Measurements from ENCODE around the gene ANKRD62.

ANKRD62 gene

GRCh38 chr18:12165038-12165768 is 71.6 kb downstream of the ANKRD62 start:
- H4K20me1 ChIP-seq (ENCODE audit: control insufficient read depth, insufficient read depth, low read depth, low read length), result no peaks in the 10 kb centered on the region
- H3K4me1 ChIP-seq (ENCODE audit: control insufficient read depth, low read length), result no peaks in the 10 kb centered on the region
- H3K27ac ChIP-seq (ENCODE audit: low read depth, low read length), result no peak overlapping the region
- no peak overlapping the region for H3K4me3 ChIP-seq (ENCODE audit: low read length)
- no peaks in the 10 kb centered on the region for H3K79me2 ChIP-seq (ENCODE audit: control insufficient read depth, low read length)
- H3K9me3 ChIP-seq (ENCODE audit: control insufficient read depth, insufficient read depth, low read length), result no peaks in the 10 kb centered on the region
- H3K36me3 ChIP-seq (ENCODE audit: control insufficient read depth, low read length), result no peaks in the 10 kb centered on the region
- TF ChIP-seq, protein P1, sequence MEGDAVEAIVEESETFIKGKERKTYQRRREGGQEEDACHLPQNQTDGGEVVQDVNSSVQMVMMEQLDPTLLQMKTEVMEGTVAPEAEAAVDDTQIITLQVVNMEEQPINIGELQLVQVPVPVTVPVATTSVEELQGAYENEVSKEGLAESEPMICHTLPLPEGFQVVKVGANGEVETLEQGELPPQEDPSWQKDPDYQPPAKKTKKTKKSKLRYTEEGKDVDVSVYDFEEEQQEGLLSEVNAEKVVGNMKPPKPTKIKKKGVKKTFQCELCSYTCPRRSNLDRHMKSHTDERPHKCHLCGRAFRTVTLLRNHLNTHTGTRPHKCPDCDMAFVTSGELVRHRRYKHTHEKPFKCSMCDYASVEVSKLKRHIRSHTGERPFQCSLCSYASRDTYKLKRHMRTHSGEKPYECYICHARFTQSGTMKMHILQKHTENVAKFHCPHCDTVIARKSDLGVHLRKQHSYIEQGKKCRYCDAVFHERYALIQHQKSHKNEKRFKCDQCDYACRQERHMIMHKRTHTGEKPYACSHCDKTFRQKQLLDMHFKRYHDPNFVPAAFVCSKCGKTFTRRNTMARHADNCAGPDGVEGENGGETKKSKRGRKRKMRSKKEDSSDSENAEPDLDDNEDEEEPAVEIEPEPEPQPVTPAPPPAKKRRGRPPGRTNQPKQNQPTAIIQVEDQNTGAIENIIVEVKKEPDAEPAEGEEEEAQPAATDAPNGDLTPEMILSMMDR (IDR thresholded peaks at IDR 0.05; ENCODE audit: low read depth, low read length, poor library complexity, severe bottlenecking), result no peak
- TF ChIP-seq EZH2phosphoT487 (IDR thresholded peaks at IDR 0.05; ENCODE audit: borderline replicate concordance, low read length), result no peak
- no peaks in the 10 kb centered on the region; the same call in 1 of the 2 replicates for H3K27me3 ChIP-seq (ENCODE audit: control insufficient read depth, low read length)
- H3K9me2 ChIP-seq (replicated peaks; ENCODE audit: control insufficient read depth, low read length), result no peaks in the 10 kb centered on the region
- H3F3A ChIP-seq (ENCODE audit: control insufficient read depth, insufficient read depth), result no peaks in the 10 kb centered on the region
- H3K4me2 ChIP-seq (ENCODE audit: low read length), result no peak overlapping the region

Measured in DOHH2 (cell line).